ENCODE measurements around the gene PDK2.

Gene PDK2

GRCh38 chr17:50090971-50091917 is 3.9 kb upstream of the PDK2 start:
- H3K4me2 ChIP-seq (ENCODE audit: low read depth, low read length, poor library complexity, severe bottlenecking): no peak overlapping the region
- no peak overlapping the region for H2AFZ ChIP-seq (ENCODE audit: low read depth, low read length, severe bottlenecking)
- no peaks in the 10 kb centered on the region for H3F3A ChIP-seq (ENCODE audit: insufficient read depth)
- no peak overlapping the region for H3K9ac ChIP-seq (ENCODE audit: low read length)
- H3K9me2 ChIP-seq (replicated peaks; ENCODE audit: insufficient read depth, low read length): no peaks in the 10 kb centered on the region
- H4K20me1 ChIP-seq (ENCODE audit: low read depth, low read length): no peaks in the 10 kb centered on the region
- no peaks in the 10 kb centered on the region for H3K9me3 ChIP-seq (ENCODE audit: insufficient read depth, low read length)
- no peaks in the 10 kb centered on the region for H3K79me2 ChIP-seq (ENCODE audit: insufficient read depth, low read length)
- no peak overlapping the region for H3K27ac ChIP-seq (ENCODE audit: low read depth, low read length)
- H3K4me3 ChIP-seq (ENCODE audit: insufficient read depth, low read length, poor library complexity, severe bottlenecking): no peak overlapping the region
- H3K27me3 ChIP-seq (ENCODE audit: low read length): no peaks in the 10 kb centered on the region
- TF ChIP-seq EZH2phosphoT487 (conservative IDR thresholded peaks at IDR 0.05; ENCODE audit: low read length) (no peak), CTCF (IDR thresholded peaks at IDR 0.05; ENCODE audit: insufficient read depth, low read length, poor library complexity, severe bottlenecking) (no peak)
- no peaks in the 10 kb centered on the region for H3K36me3 ChIP-seq (ENCODE audit: low read length)

GRCh38 chr17:50091918-50092285 is 3.2 kb upstream of the PDK2 start:
- Histone ChIP-seq H3K79me2 (ENCODE audit: insufficient read depth, low read length) (no peaks in the 10 kb centered on the region), H3K9me3 (ENCODE audit: insufficient read depth, low read length) (no peaks in the 10 kb centered on the region), H3K4me3 (ENCODE audit: insufficient read depth, low read length, poor library complexity, severe bottlenecking) (no peak overlapping the region), H3F3A (ENCODE audit: insufficient read depth) (no peaks in the 10 kb centered on the region), H3K9me2 (replicated peaks; ENCODE audit: insufficient read depth, low read length) (no peaks in the 10 kb centered on the region), H3K27me3 (ENCODE audit: low read length) (no peaks in the 10 kb centered on the region), H4K20me1 (ENCODE audit: low read depth, low read length) (no peaks in the 10 kb centered on the region), H2AFZ (ENCODE audit: low read depth, low read length, severe bottlenecking) (no peak overlapping the region), H3K36me3 (ENCODE audit: low read length) (no peaks in the 10 kb centered on the region), H3K27ac (ENCODE audit: low read depth, low read length) (no peak overlapping the region), H3K4me2 (ENCODE audit: low read depth, low read length, poor library complexity, severe bottlenecking) (no peak overlapping the region), H3K9ac (ENCODE audit: low read length) (no peak overlapping the region)
- TF ChIP-seq CTCF (IDR thresholded peaks at IDR 0.05; ENCODE audit: insufficient read depth, low read length, poor library complexity, severe bottlenecking): no peak
- TF ChIP-seq EZH2phosphoT487 (conservative IDR thresholded peaks at IDR 0.05; ENCODE audit: low read length): no peak

- TF ChIP-seq CTCF (IDR thresholded peaks at IDR 0.05; ENCODE audit: insufficient read depth, low read length, poor library complexity, severe bottlenecking): no peak
- no peaks in the 10 kb centered on the region for H3K9me3 ChIP-seq (ENCODE audit: insufficient read depth, low read length)
- no peaks in the 10 kb centered on the region for H3K27me3 ChIP-seq (ENCODE audit: low read length)
- H3K4me3 ChIP-seq (ENCODE audit: insufficient read depth, low read length, poor library complexity, severe bottlenecking): no peak overlapping the region
- no peaks in the 10 kb centered on the region for H3K79me2 ChIP-seq (ENCODE audit: insufficient read depth, low read length)
- H3K36me3 ChIP-seq (ENCODE audit: low read length): no peaks in the 10 kb centered on the region
- no peak overlapping the region for H3K4me2 ChIP-seq (ENCODE audit: low read depth, low read length, poor library complexity, severe bottlenecking)
- no peak overlapping the region for H3K27ac ChIP-seq (ENCODE audit: low read depth, low read length)
- no peaks in the 10 kb centered on the region for H4K20me1 ChIP-seq (ENCODE audit: low read depth, low read length)
- H2AFZ ChIP-seq (ENCODE audit: low read depth, low read length, severe bottlenecking): no peak overlapping the region
- H3K9ac ChIP-seq (ENCODE audit: low read length): no peak overlapping the region
- no peaks in the 10 kb centered on the region for H3F3A ChIP-seq (ENCODE audit: insufficient read depth)
- no peaks in the 10 kb centered on the region for H3K9me2 ChIP-seq (replicated peaks; ENCODE audit: insufficient read depth, low read length)
Observed at GRCh38 chr17:50093246-50093645, 1.9 kb upstream of the PDK2 start.
